Suppressor macrophage (primary cell): ENCODE data around the gene SF3A1.

Experiments
- DNase-seq, 4 experiments: peaks; one replicate each; pipeline ENCODE4 v3.0.0-alpha.2; 2020 to 2022

The SF3A1 gene

GRCh38 chr22:30287648-30288418, 68.9 kb downstream of the SF3A1 start:
- DNase-seq: peak; percentile 86 to 92 (median 88)

DNA sequence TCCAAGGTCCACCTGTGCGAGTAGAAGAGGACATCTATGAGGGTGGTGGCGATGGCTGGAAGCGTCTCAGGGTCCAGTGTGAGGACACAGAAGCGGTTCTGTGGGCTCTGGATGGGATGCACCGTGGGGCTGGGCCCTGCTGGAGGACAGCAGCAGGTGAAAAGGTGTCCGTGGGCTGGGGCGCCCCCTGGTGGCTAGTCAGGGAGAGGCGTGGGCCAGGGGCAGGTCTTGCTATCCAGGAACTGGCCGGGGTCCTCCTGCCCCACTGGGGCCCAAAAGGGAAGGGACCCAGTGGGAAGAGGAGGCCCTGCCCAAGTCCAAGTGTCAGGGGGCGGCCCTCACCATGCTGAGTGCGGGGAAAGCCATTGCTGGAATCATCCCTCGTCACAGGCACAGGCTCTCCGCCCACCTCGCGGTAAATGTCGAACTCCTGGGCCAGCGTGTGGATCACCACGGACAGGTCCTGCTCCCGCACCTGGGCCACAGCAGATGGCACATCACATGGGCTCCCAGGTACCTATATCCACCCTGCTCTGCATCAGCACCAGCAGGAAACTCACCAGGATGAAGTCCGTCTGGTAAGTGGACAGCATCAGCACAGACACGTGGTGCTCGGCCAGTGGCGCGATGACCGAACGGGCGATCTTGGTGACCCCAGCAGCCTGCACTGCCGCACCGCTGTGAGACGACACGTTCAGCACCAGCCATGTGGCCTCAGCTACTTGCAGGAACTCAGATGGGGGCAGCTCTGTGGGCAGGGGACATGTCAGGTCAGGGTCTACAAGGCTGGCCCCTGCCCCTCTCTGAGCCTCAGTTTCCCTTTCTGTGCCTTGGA, 69.7 kb downstream of the SF3A1 start:
- DNase-seq: peak; percentile 67 to 86 (median 72)

DNA sequence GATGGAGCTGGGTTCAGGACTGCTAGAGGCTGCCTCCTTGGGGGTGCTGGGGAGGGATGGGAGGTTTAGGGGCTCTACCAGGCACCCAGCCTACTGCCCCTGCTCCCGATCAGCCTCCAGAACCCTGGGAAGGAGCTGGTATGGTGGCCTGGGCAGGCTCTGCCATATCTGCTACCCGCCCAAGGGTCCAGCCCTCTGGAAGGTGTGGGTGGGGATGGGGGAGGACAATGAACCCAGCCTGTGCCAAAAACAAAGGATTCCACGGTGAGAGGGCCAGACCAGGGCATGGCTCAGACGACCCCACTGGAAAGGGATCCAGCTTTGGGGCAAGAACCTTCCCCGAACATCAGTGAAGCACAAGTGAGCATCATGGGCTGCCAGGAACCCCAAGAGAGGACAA, 70.4 kb downstream of the SF3A1 start:
- DNase-seq: no peak

GRCh38 chr22:30285846-30286200, 70.9 kb downstream of the SF3A1 start:
- no peak for DNase-seq

DNA sequence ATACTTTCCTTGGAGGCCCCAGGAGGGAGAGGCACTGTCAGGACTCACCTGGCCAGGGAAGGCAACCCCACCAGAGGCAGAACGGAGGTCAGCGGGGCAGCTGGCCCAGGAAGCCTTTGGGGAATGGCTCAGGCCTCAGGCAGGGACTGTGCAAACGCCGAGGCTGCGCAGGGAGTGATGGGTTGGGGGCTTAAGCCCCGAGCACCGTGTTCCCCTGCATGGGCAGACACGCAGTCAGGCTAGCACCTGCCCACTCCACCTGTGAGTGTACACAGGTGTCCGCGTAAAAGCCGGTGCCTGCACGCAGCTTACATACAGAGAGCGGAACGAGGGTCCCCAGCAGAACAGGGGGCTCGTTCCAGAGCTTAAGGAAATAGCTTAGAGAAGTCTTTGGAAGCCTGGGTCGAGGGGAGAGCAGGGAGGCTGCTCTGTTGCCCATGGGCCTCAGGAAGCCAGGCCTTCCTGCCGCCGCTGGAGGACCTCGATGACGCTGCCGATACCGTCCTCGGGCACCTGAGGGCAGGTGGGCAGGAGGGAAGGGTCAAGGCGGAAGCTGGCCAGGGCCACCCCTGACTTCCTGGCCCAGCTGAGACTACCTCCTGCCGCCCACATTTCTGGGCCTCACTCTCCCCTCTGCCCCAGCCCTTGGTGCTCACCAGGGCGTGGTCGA, 71.4 kb downstream of the SF3A1 start:
- no peak for DNase-seq

GRCh38 chr22:30284666-30285065, 72.0 kb downstream of the SF3A1 start:
- DNase-seq: no peak

DNA sequence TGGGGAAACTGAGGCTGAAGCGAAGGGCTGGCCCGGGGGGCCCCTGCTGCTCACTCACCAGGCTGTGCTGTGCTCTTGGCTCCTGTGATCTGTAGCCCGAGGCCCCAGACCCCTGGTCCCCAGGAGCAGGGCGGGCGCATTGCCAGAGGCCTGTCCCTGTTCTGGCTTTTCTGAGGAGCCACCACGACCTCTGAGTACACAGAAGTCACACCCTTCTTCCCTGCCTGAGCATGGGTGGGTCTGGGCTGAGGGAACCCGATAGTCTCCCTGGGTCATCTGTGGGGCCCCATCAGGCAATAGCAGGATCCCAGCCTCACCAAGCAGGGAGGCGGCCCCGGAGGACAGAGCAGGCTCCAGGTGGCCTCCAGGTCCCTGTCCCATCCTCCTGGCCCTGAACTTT, 72.5 kb downstream of the SF3A1 start:
- no peak for DNase-seq

DNA sequence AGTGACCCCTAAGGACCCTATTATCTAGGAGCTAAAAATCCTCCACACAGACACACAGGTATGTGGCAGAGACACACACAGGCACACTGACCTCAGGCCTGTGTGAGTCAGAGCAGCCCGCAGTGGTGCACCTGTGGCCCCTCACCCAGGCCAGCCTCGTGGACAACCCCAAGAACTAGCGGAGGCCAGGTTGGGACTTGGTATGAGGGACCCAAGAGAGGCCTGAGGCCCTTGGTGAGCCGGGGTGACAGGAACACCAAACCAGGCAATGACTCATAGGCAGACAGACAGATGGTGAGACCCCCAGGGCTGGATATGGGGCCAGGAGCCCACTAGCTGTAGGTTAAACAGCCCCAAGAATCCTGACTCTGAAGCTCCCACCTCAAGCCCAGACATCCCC, 73.4 kb downstream of the SF3A1 start:
- DNase-seq: no peak

- DNase-seq: peak; percentile 64 to 84 (median 76)
Observed at GRCh38 chr22:30282616-30283046, 74.1 kb downstream of the SF3A1 start.
